HG03108 (cell line): ENCODE data around the gene PCDHGA1.

Source experiments
- ATAC-seq: cut with Tn5 transposase; IDR thresholded peaks from one replicate; pipeline ENCODE4 v1.9.1; 2021; ENCODE audit warnings: moderate library complexity; ENCODE audit not compliant: unreplicated experiment

PCDHGA1 gene

DNA sequence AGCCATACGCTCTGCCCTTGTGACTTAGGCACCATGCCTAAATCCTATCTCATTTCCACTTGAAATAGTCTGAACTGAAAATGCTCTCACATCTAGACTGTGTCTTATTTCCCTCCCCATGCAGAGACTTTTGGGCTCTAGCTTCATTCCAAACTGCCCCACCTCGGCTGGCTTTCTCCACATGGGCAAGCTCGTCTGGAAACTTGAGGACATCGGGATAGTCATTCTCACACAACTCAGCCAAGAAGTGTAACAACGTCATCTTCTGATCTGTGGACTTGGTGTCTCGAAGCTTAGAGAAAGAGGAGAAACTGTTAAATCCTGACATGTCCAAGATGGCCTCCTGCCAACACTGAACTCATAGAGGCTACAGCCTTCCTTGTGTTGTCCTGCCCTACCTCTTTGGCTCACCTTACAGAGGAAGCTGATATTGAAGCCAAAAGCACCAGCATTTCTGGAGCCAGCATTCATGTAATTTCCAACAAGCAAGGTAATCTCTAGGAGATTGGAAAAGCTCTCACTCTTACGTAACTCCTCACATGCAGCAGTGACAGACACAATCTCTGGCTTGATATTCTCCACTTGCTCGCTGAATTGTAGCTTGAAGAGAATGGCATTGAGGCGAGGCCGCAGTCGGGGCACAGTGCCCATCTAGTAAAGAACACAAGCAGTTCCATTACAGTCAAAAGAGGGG, 198.1 kb downstream of the PCDHGA1 start:
- no peak for ATAC-seq

DNA sequence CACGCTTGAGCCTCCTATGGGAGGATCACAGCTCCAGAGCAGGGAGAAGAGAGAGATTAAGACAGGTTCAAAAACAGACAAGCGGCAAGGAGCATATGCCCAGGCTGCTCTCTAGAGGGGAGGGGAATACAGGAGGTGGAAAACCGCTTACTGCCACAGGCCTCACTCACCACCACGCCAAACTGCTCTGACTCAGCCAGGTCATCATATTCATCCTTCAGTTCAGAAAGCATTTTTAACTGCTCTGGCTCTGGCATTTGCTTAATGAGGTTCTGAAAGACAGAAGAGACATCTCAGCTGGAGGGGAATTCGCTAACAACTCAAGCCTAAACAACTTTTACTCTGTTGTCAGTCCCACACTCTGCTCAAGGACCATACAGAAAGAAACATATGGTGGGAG, 198.7 kb downstream of the PCDHGA1 start:
- ATAC-seq: peak; percentile 30

DNA sequence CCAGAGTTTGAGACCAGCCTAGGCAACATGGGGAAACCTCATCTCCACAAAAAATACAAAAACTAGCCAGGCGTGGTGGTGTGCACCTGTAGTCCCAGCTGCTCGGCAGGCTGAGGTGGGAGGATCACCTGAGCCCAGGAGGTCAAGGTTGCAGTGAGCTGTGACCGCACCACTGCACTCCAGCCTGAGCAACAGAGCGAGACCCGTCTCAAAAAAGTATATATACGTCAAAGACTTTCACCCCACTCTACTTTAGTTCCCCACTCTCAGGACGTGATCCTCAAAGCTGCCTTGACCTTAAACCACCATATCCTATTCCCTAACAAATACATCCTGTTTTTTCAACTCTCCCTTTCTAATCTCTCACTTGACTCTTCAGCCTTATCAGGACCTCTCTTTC, 199.6 kb downstream of the PCDHGA1 start:
- ATAC-seq: peak; percentile 46

DNA sequence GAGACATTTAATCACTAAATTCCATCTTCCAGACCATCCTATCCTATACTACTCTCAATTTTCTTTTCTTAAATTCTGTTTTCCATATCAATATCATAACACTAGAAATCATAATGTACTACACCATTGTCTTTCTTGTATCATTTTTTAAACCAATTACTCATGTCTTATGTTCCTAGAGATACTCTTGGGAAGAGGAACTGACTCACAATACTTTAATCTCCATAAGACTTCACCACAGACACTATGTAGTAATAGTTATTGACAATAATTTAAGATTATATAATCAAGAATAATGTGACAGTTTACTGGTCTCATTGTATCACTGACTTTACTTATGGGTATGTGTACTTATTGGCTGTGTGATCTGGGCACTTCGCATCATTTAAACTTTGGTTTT, 202.4 kb downstream of the PCDHGA1 start:
- no peak for ATAC-seq

DNA sequence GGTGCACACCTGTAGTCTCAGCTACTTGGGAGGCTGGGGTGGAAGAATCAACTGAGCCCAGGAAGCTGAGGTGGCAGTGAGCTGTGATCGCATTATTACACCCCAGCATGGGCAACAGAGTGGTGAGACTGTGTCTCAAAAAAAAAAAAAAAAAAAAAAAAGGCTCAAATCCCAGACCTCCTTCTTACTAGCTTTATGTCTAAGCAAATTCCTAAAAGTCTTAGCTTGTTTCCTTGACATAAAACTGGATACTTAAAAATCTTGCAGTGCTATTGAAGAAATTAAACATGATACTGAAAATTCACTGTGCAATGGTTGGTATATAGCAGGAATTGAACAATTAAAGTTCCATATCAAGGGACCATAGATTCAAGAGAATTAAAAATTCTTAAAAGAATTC, 203.6 kb downstream of the PCDHGA1 start:
- no peak for ATAC-seq

DNA sequence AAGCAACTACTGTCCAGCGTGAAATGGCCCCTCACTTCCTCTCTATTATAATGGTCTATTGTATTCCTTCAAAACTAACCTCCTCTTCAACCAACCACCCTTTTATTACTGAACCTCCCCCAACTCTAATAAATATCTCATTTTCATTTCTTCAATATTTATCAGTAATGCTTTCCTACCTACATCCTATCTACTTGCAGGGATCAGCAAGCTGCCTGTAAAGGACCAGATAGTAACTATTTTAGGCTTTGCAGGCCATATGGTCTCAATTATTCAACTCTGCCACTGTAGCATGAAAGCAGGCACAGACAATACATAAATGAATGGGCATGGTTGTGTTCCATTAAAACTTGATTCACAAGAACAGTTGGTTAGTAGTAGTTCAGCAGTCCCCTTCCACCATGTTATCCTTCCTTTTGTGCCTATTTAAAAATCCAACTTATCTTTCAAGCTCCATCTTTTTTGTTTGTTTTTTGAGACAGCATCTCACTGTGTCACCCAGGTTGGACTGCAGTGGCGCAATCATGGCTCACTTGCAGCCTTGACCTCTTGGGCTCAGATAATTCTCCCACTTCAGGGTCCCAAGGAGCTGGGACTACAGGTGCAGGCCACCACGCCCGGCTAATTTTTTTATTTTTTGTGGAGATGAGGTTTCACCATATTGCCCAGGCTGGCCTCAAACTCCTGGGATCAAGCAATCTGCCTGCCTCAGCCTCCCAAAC, 204.3 kb downstream of the PCDHGA1 start:
- no peak for ATAC-seq

DNA sequence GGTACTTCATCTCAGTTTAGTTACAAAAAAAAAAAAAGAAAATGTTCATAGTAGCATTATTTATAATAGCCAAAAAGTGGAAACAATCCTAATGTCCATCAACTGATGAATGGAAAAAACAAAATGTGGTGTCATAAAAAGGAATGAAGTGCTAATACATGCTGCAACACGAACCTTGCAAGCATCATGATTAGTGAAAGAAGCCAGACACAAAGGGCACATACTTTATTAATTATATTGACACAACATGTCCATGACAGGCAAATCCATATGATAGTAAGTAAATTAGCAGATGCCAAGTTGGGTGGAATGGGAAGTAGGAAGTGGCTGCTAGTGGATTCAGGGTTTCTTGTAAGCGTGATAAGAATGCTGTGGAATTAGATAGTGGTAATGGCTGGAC, 212.7 kb downstream of the PCDHGA1 start:
- ATAC-seq: no peak

DNA sequence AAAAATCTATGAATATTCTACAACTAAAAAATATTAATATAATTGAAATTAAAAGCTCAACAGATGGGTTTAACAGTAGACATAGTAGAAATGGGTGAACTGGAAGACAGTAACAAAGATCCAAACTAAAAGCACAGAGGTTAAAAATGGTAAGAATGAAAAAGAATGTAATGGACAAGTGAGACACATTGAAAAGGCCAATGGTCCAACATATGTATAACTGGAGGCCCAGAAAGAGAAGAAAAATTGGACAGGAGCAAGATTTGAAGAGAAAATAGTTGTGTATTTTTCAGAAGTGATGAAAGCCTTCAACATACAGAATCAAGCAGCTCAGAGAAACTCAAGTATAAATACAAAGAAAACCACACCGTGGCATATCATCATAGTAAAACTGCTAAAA, 217.2 kb downstream of the PCDHGA1 start:
- no peak for ATAC-seq

DNA sequence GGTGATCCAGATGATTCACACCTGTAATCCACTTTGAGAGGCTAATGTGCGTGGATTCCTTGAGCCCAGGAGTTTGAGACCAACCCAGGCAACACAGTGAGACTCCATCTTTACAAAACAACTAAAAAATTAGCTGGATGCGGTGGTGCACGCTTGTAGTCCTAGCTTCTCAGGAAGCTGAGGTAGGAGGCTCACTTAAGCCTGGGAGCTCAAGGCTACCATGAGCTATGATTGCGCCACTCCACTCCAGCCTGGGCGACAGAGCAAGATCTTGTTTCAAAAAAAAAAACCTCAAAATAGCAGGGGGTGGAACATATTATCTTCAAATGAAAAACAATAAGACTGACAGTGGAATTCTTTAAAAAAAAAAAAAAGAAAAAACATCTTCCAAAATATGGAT, 217.6 kb downstream of the PCDHGA1 start:
- ATAC-seq: no peak

DNA sequence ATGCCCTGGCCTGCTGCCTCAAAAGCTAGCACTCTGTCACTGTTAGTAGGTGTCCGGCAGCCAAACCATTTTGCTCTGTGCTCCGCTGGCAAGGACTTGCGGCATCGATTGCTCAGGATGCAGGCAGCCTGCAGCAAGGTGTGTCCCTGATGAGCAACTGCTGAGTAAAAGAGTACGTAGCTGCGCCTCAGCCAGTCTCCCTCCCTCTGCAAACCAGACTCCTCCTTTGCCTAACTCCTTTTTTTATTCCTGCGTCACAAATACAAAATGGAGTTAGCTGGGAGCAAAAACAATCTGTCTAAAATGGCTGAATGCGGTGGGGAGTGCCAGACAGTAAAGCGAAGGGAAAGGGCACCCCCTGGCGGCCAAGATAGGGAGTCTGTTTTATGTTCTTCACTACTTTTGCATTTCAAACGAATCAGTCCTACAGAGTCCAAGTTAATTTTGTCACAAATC, 227.4 kb downstream of the PCDHGA1 start:
- ATAC-seq: no peak

DNA sequence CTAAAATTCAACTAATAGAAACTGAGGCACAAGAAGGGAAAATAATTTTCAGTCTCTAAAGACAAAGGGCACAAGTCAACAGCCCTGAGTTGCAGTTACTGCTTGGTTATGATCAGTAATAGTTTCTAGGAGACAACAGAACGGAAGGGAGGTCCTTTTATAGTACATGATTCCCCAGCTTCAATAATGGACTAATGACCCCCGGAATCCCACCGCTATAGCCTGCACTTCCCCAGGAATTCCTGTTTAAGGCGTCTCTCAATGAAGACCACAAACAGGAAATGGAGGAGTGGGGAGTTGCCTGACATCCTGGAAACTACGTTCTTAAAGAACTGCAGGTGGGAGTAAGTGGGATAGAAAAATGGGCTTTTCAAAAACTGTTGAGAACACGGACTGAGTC, 227.8 kb downstream of the PCDHGA1 start:
- ATAC-seq: no peak

DNA sequence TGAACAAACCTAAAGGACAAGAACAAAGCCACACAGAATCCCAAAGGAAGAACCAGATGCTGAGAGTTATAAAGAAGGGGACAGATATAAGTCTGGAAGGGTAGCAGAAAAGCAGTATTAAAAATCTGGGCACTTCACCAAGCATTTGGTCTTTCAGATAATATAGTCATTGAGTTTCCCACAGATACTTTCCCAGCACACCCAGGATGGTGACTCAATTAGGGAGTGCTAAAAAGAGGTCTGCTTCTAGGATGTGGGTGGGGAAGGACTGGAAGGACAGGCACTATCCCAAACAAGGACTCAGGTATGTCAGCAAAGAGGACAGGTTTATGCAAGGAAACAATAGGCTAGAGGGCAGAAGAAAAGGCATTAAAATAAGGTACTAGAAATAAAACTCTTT, 229.1 kb downstream of the PCDHGA1 start:
- ATAC-seq: no peak

DNA sequence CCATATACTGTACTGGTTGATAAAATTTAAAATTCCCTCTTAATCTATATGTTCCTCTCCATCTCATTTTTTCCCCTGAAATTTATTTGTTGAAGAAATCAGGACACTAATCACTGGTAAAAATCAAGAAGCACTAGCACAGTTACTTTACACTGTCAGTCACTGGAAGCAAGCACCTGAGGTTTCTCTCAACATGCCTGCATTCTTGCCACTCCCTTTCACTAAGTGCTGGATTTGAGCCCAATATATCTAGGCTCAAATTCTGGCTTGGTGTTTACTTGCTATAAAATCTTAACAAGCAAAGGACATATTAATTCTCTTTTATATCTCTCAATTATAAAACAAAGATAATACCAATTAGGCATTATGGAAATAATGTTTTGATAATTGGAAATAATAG, 229.8 kb downstream of the PCDHGA1 start:
- no peak for ATAC-seq

DNA sequence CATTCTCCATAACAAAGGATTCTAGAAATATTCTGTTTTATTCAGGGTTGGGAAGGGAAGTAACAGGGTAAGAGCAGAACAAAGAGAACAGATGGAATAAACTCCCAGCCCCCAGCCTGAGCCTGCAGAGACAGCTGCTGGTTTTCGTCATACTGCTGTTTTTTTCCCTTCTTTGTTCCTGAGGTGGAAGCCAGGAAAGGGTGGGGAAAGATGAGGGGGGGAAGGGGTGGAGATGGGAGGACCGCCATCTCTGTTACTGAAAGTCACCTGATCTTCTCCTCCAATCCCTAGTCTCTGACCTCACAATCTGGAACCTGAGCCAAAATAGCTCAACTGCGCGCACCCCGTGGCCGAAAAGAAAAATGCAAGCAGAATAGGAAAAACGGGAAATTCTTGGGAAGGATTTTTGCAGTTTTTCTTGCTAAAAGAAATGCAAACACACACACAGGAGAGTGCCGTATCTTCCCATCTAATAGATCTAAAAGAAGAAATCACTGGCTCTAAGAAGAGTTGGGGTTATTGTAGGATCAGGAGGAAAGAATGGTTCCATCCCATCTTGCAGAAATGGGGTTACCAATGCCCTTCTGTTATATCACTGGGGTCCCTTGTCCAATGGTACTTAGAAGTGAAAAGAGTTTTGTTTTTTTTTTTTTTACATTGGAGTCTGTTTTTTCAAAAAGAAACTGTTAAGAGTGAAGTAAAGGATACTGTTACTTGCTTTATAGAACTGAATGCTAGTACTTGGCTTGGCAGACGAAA, 230.6 kb downstream of the PCDHGA1 start:
- ATAC-seq: no peak
